ENCODE results near the gene CDH12.

The CDH12 gene

GRCh38 chr5:22757776-22758175, 95.4 kb downstream of the CDH12 start:
- no peak for DNase-seq

- DNase-seq: no peak
These were observed 99.0 kb downstream of the CDH12 start for GRCh38 chr5:22754155-22754554.

GRCh38 chr5:22751536-22751935, 101.6 kb downstream of the CDH12 start:
- no peak for DNase-seq

- DNase-seq: no peak
These were observed 116.6 kb downstream of the CDH12 start for GRCh38 chr5:22736443-22737003.

- DNase-seq: no peak
These were observed 118.2 kb downstream of the CDH12 start for GRCh38 chr5:22734907-22735306.

GRCh38 chr5:22728610-22729009, 124.5 kb downstream of the CDH12 start:
- DNase-seq: no peak

GRCh38 chr5:22722491-22722890, 130.7 kb downstream of the CDH12 start:
- no peak for DNase-seq

GRCh38 chr5:22722056-22722455, 131.1 kb downstream of the CDH12 start:
- DNase-seq: no peak

- no peak for DNase-seq
These were observed 133.3 kb downstream of the CDH12 start for GRCh38 chr5:22719842-22720241.

- no peak for DNase-seq
These were observed 142.5 kb downstream of the CDH12 start for GRCh38 chr5:22710660-22711059.

- DNase-seq: no peak
These were observed 143.4 kb downstream of the CDH12 start for GRCh38 chr5:22709743-22710142.

- no peak for DNase-seq
These were observed 144.3 kb downstream of the CDH12 start for GRCh38 chr5:22708770-22709328.

GRCh38 chr5:22706901-22707300, 146.2 kb downstream of the CDH12 start:
- DNase-seq: no peak

GRCh38 chr5:22699319-22699718, 153.8 kb downstream of the CDH12 start:
- DNase-seq: no peak

- no peak for DNase-seq
These were observed 160.0 kb downstream of the CDH12 start for GRCh38 chr5:22693121-22693520.

- DNase-seq: no peak
These were observed 170.1 kb downstream of the CDH12 start for GRCh38 chr5:22683050-22683449.

GRCh38 chr5:22678886-22679285, 174.3 kb downstream of the CDH12 start:
- no peak for DNase-seq

- no peak for DNase-seq
These were observed 180.0 kb downstream of the CDH12 start for GRCh38 chr5:22673131-22673530.

GRCh38 chr5:22669345-22669744, 183.8 kb downstream of the CDH12 start:
- no peak for DNase-seq

GRCh38 chr5:22665801-22666200, 187.3 kb downstream of the CDH12 start:
- DNase-seq: no peak

- DNase-seq: no peak
These were observed 190.0 kb downstream of the CDH12 start for GRCh38 chr5:22663134-22663533.

- no peak for DNase-seq
These were observed 190.8 kb downstream of the CDH12 start for GRCh38 chr5:22662391-22662790.

GRCh38 chr5:22651355-22651754, 201.8 kb downstream of the CDH12 start:
- no peak for DNase-seq

- DNase-seq: no peak
These were observed 202.6 kb downstream of the CDH12 start for GRCh38 chr5:22650511-22650910.

GRCh38 chr5:22649074-22649473, 204.1 kb downstream of the CDH12 start:
- DNase-seq: no peak

Data from Kasumi-1 (cell line).